Ovary (tissue), 3 donors: ENCODE results near the gene COL8A2.

ENCODE experiments used
- POLR2A ChIP-seq: fragments of 450-650 bp; IDR thresholded peaks from one replicate; pipeline ENCODE4 v1.6.1; 2017; ENCODE audit warnings: antibody characterized with exemption, mild to moderate bottlenecking, moderate library complexity
- TF ChIP-seq, protein P1 (sequence below), 3 donors: fragments of 450-650 bp in 2 of 3; fragments of 200-600 bp in 1 of 3; IDR thresholded peaks; one replicate each; pipeline versions ENCODE4 v1.5.1 to v1.8.0; 2016 to 2022; ENCODE audit warnings: antibody characterized with exemption in 3 of 3, mild to moderate bottlenecking in 1 of 3
- donor health status: DM: no; HTN: no; CAD: no.

DNA sequence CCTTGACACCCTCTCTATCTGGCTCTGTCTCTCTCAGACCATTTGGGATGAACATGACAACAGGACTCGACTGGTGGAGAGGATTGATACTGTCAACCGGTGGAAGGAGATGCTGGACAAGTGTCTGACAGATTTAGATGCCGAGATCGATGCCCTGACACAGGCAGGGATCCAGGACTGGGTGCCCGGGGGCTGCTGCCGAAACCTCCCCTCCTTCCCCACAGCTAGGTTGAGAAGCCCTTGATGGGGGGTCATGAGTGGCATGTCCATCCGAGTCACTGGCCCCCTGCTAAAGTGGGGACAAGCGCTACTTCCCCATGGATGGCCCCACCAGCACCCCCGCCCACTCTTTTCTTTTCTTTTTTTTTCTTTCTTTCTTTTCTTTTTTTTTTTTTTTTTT lies 39.9 kb downstream of the COL8A2 start:
- TF ChIP-seq, protein P1, sequence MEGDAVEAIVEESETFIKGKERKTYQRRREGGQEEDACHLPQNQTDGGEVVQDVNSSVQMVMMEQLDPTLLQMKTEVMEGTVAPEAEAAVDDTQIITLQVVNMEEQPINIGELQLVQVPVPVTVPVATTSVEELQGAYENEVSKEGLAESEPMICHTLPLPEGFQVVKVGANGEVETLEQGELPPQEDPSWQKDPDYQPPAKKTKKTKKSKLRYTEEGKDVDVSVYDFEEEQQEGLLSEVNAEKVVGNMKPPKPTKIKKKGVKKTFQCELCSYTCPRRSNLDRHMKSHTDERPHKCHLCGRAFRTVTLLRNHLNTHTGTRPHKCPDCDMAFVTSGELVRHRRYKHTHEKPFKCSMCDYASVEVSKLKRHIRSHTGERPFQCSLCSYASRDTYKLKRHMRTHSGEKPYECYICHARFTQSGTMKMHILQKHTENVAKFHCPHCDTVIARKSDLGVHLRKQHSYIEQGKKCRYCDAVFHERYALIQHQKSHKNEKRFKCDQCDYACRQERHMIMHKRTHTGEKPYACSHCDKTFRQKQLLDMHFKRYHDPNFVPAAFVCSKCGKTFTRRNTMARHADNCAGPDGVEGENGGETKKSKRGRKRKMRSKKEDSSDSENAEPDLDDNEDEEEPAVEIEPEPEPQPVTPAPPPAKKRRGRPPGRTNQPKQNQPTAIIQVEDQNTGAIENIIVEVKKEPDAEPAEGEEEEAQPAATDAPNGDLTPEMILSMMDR (IDR thresholded peaks at IDR 0.05), result no peak
- no peak for TF ChIP-seq POLR2A
